GM21447 (cell line): ENCODE measurements around the gene TWNK.

Source experiments
- ATAC-seq: cut with Tn5 transposase; IDR thresholded peaks from one replicate; pipeline ENCODE4 v1.9.1; 2021; ENCODE audit not compliant: unreplicated experiment

TWNK gene

GRCh38 chr10:101010329-101010728, 23.0 kb downstream of the TWNK start:
- no peak for ATAC-seq

GRCh38 chr10:101011517-101012423, 24.4 kb downstream of the TWNK start:
- ATAC-seq, result no peak

- ATAC-seq, result peak; percentile 88
Measured at GRCh38 chr10:101012525-101013364, 25.4 kb downstream of the TWNK start.

- ATAC-seq, result no peak
Measured at GRCh38 chr10:101013365-101013825, 26.1 kb downstream of the TWNK start.

GRCh38 chr10:101014230-101014884, 27.0 kb downstream of the TWNK start:
- ATAC-seq, result no peak

- no peak for ATAC-seq
Measured at GRCh38 chr10:101014966-101015581, 27.7 kb downstream of the TWNK start.

- ATAC-seq, result no peak
Measured at GRCh38 chr10:101015582-101015973, 28.2 kb downstream of the TWNK start.

- ATAC-seq, result no peak
Measured at GRCh38 chr10:101016814-101017213, 29.5 kb downstream of the TWNK start.

DNA sequence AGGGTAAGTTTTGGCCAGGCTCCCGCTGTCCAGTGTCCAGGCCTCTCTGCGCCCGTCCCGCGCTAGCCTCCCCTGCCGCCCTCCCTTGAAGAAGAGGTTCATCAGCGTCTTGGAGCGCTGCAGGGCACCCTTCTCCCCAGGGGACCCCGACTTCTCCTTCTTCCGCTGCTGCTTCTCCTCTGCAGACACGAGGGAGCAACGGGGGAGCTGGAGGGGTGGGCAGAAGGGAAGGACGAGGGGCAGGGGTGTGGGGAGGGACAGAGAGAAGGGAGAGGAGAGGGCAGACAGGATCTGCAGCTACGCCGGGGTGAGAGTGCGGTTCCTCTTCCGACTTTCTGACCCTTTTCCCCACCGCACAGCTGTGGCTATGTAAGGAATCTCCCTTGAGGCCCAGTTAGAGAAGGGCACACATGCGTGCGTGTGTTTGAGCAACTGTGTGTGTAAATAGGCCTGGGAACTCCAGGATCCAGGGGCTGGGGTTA, 30.8 kb downstream of the TWNK start:
- ATAC-seq, result no peak

DNA sequence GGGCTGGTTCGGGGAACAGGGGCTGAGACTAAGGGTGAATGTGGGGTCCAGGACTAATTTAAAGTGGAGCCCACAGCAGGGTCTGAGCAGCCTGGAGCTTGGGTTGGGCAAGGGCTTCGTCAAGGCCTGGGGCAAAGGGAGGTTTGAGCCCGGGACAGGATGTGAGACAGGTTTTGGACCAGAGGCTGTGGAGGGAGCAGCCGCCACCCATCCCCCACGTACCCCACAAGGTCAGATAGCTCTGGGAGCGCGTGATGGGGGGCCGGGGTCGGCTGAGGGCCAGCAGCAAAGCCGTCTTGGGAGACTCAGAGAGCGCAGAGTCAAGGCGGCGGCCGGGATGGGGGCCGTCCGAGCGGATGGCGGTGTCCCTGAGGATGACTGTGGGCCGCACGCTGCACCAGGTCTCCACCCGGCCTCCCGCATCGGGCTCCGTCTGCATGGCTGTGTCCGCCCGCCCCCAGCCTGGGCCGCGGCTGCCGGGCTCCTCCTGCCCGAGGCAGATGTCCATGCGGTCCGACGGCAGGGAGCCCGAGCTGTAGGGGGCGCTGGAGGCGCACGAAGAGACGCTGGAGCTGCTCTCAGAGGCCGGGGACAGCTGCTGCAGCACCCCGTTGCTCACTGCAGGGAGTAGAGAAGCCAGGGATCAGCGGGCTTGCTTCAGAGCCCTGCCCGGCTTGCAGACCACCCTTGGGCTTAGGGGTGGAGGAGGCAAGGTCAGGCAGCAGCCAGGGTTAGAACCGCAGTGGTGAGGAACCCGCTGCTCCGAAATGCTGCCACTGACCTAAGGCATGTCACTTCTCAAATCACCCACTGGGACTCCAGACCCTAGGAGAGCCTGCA, 31.5 kb downstream of the TWNK start:
- no peak for ATAC-seq

- ATAC-seq, result no peak
Measured at GRCh38 chr10:101019440-101019703, 32.0 kb downstream of the TWNK start.

GRCh38 chr10:101020427-101021075, 33.2 kb downstream of the TWNK start:
- no peak for ATAC-seq

DNA sequence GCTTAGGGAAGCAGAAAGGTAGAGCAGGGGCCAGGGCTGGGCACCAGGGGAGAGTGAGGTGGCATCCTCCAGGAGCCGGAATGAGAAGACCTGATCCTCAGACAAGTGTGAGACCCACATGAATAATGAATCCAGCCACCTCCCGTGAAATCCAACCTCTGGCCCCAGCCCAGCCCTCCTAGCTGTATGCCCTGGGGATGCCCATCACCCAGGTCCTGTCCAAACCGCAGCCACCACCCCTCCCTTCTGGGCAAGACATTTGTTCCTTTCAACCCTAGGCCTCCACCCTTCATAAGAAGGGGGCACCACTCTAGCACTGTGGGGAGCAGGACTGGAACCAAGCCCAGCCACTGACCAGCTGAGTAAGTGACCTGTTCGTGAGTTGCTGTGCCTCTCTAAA, 33.9 kb downstream of the TWNK start:
- ATAC-seq, result no peak

GRCh38 chr10:101021692-101022251, 34.4 kb downstream of the TWNK start:
- no peak for ATAC-seq

GRCh38 chr10:101022967-101023705, 35.8 kb downstream of the TWNK start:
- no peak for ATAC-seq

GRCh38 chr10:101027106-101027720, 39.9 kb downstream of the TWNK start:
- ATAC-seq, result no peak

- ATAC-seq, result no peak
Measured at GRCh38 chr10:101028446-101029337, 41.3 kb downstream of the TWNK start.
